Liver (tissue), 9 donors: ENCODE results near the gene OR2J3. TPM values are rescaled to one million over a fixed set of nuclear protein-coding genes. Genes with fewer than 3 reads are reported as not detected.

Experiments used
- DNase-seq: peaks from one replicate; pipeline ENCODE4 v3.0.0-alpha.2; 2017; ENCODE audit warnings: low spot score
- H3K27ac ChIP-seq, 2 donors: one replicate each; pipeline ENCODE4 v1.7.0; 2013; ENCODE audit warnings: inconsistent platforms in 2 of 2, low read length in 2 of 2, control low read depth in 1 of 2, low read depth in 1 of 2, mild to moderate bottlenecking in 1 of 2
- H3K27me3 ChIP-seq, 4 donors: one replicate each; pipeline versions ENCODE4 v1.6.1 to v1.7.0; 2013; ENCODE audit warnings: low read length in 3 of 4, inconsistent platforms in 1 of 4, mild to moderate bottlenecking in 1 of 4, moderate library complexity in 1 of 4; ENCODE audit not compliant: control insufficient read depth in 4 of 4, insufficient read depth in 4 of 4
- H3K36me3 ChIP-seq, 4 donors: one replicate each; pipeline versions ENCODE4 v1.6.1 to v1.7.0; 2013; ENCODE audit warnings: low read length in 3 of 4, mild to moderate bottlenecking in 3 of 4, low read depth in 1 of 4, moderate library complexity in 1 of 4; ENCODE audit not compliant: control insufficient read depth in 4 of 4, insufficient read depth in 3 of 4
- H3K4me1 ChIP-seq, 4 donors: one replicate each; pipeline versions ENCODE4 v1.6.1 to v1.7.0; 2013; ENCODE audit warnings: low read length in 3 of 4, mild to moderate bottlenecking in 3 of 4, moderate library complexity in 1 of 4; ENCODE audit not compliant: control insufficient read depth in 4 of 4, insufficient read depth in 4 of 4
- H3K4me3 ChIP-seq, 3 donors: one replicate each; pipeline versions ENCODE4 v1.6.1 to v1.7.0; 2013; ENCODE audit warnings: low read length in 3 of 3, control low read depth in 1 of 3, low read depth in 1 of 3, mild to moderate bottlenecking in 1 of 3
- H3K9ac ChIP-seq, 2 donors: one replicate each; pipeline ENCODE4 v1.7.0; 2013; ENCODE audit warnings: low read length in 2 of 2, mild to moderate bottlenecking in 2 of 2, moderate library complexity in 2 of 2, control low read depth in 1 of 2, low read depth in 1 of 2
- H3K9me3 ChIP-seq, 4 donors: one replicate each; pipeline versions ENCODE4 v1.6.1 to v1.7.0; 2013; ENCODE audit warnings: low read length in 3 of 4; ENCODE audit not compliant: control insufficient read depth in 4 of 4
- EGR1 ChIP-seq, 2 donors: IDR thresholded peaks; 2 replicates each; pipeline ENCODE4 v1.6.1; 2016 to 2018; ENCODE audit warnings: antibody characterized with exemption in 2 of 2, low read depth in 2 of 2
- FOXA1 ChIP-seq: IDR thresholded peaks from 2 replicates; pipeline ENCODE4 v1.6.1; 2016; ENCODE audit warnings: antibody characterized with exemption
- FOXA2 ChIP-seq: IDR thresholded peaks from 2 replicates; pipeline ENCODE4 v1.6.1; 2016; ENCODE audit warnings: antibody characterized with exemption
- HNF4A ChIP-seq, 2 donors: conservative IDR thresholded peaks; 2 replicates each; pipeline ENCODE4 v1.6.1; 2016; ENCODE audit warnings: antibody characterized with exemption in 2 of 2, mild to moderate bottlenecking in 2 of 2
- HNF4G ChIP-seq: IDR thresholded peaks from 2 replicates; pipeline ENCODE4 v1.6.1; 2016; ENCODE audit warnings: antibody characterized with exemption
- JUND ChIP-seq, 2 donors: IDR thresholded peaks; 2 replicates each; pipeline ENCODE4 v1.6.1; 2016; ENCODE audit warnings: antibody characterized with exemption in 2 of 2
- NR2F2 ChIP-seq: IDR thresholded peaks from 2 replicates; pipeline ENCODE4 v1.6.1; 2016; ENCODE audit warnings: antibody characterized with exemption
- RAD21 ChIP-seq, 2 donors: IDR thresholded peaks; 2 replicates each; pipeline ENCODE4 v1.6.1; 2016; ENCODE audit warnings: antibody characterized with exemption in 2 of 2, mild to moderate bottlenecking in 2 of 2
- RXRA ChIP-seq, 2 donors: IDR thresholded peaks; 2 replicates each; pipeline ENCODE4 v1.6.1; 2017 to 2018; ENCODE audit warnings: antibody characterized with exemption in 2 of 2, mild to moderate bottlenecking in 1 of 2
- TAF1 ChIP-seq: conservative IDR thresholded peaks from 2 replicates; pipeline ENCODE4 v1.6.1; 2016; ENCODE audit warnings: antibody characterized with exemption, mild to moderate bottlenecking
- YY1 ChIP-seq: IDR thresholded peaks from 2 replicates; pipeline ENCODE4 v1.6.1; 2016; ENCODE audit warnings: antibody characterized with exemption, mild to moderate bottlenecking
- WGBS: extraction: QIAGEN DNeasy Blood & Tissue Kit; methylation state at CpG from one replicate; pipeline ENCODE4 v1.1.7; 2013; 5-methylcytosine and 5-hydroxymethylcytosine counted together
- polyA plus RNA-seq, 2 donors: library from polyadenylated mRNA; stranded (reverse) in 1 of 2; unstranded in 1 of 2; fragments of 200-250 nt in 1 of 2; fragments of >200 nt in 1 of 2; fragmentation: Nextera tagmentation in 1 of 2; extraction: Ambion mirVana in 1 of 2; gene quantifications; one replicate each; pipeline versions ENCODE4 v1.2.1 to v1.2.3, GENCODE V29; 2013 to 2015
- total RNA-seq, 2 donors: library from RNA; depleted of rRNA; stranded (reverse); fragments of >200 nt; gene quantifications; one replicate each; pipeline ENCODE4 v1.2.3, GENCODE V29; 2014
- TF ChIP-seq, protein P1 (sequence below): IDR thresholded peaks from 2 replicates; pipeline ENCODE4 v1.6.1; 2016; ENCODE audit warnings: antibody characterized with exemption
- TF ChIP-seq, protein P2 (sequence below): IDR thresholded peaks from 2 replicates; pipeline ENCODE4 v1.6.1; 2016; ENCODE audit warnings: antibody characterized with exemption
- TF ChIP-seq, protein P3 (sequence below): fragments of 150-350 bp; IDR thresholded peaks from 2 replicates; pipeline ENCODE4 v1.5.1; 2017; ENCODE audit warnings: improper control_type of control experiment, low read depth, low read length; ENCODE audit not compliant: missing input control
- TF ChIP-seq, protein P4 (sequence below): IDR thresholded peaks from 2 replicates; pipeline ENCODE4 v1.6.1; 2016; ENCODE audit warnings: antibody characterized with exemption, mild to moderate bottlenecking
- TF ChIP-seq, protein P5 (sequence below): IDR thresholded peaks from 2 replicates; pipeline ENCODE4 v1.6.1; 2016; ENCODE audit warnings: antibody characterized with exemption
- donor health status: healthy.
- donor health status: healthy.
- donor health status: healthy.
- donor health status: healthy.
- donor health status: healthy.

OR2J3 gene
- total and polyA plus RNA-seq, 4 donors: 0.14 TPM; not detected in 3

DNA sequence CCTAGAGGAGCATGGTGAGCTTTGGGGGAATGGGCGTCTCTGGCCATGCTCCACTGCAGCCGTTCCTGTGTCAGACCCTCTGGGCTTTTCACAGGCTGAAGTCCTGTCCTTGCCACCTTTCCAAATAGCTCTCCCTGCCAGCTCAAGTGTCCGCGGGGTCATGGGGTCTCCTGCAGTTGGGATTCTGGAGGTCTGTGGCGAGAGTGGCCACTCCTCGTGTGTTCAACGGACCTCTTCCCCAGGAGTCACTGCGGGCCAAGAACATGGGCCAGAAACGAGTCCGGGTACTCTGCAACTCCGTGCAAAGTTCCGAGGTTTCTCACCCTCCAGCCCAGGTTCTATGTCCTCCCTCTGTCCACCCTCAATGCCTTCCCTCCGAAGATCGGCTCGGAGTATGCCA is 25.4 kb upstream of the OR2J3 start:
- no peak for DNase-seq

DNA sequence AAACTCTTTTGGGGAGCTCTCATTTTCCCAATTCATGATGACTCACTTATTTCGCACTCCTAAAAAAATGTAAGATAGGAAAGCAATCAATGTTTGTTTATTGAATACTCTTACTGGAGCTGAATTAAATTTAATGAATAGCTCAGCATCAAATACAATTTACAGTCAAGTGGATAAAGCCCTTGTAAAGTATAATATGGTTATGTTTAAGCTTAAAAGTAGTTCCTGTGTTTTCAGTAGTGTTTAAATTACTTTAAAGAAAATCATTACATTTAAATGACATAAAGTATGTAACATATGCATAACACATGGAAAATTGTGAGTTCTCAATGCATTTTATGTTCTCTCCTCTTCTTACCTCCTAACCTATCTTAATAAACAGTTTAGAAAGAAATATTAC is 20.6 kb upstream of the OR2J3 start, which contains the start of gene OR2B3:
OR2B3 (minus strand) TSS at position 101 of the 400 bp plus-strand sequence; CDS start at position 36, 65 bp downstream.
- Histone ChIP-seq H3K9ac (no peak within 1 kb of the TSS), H3K27me3 (peaks cover 0 to 2% (median 0%) of the 10 kb centered on the region in 4 donors), H3K4me3 (no peak within 1 kb of the TSS), H3K27ac (no peak within 1 kb of the TSS), H3K36me3 (no peaks in the 10 kb centered on the region), H3K9me3 (no peaks in the 10 kb centered on the region), H3K4me1 (no peaks in the 10 kb centered on the region)
- 74% methylated on average over 1 of the region's 1 CpG for WGBS
- TF ChIP-seq RXRA (IDR thresholded peaks at IDR 0.05): no peak
- TF ChIP-seq, protein P1, sequence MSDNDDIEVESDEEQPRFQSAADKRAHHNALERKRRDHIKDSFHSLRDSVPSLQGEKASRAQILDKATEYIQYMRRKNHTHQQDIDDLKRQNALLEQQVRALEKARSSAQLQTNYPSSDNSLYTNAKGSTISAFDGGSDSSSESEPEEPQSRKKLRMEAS: no peak
- DNase-seq: no peak

More for the DNA sequence above, 25.4 kb upstream of the OR2J3 start:
- Histone ChIP-seq H3K36me3 (no peaks in the 10 kb centered on the region), H3K27me3 (peaks cover 0 to 2% (median 0%) of the 10 kb centered on the region in 4 donors), H3K4me3 (no peak overlapping the region), H3K4me1 (no peaks in the 10 kb centered on the region), H3K9me3 (no peaks in the 10 kb centered on the region), H3K9ac (no peak overlapping the region), H3K27ac (no peak overlapping the region)
- 89% methylated on average over 15 of the region's 15 CpGs for WGBS
- TF ChIP-seq TAF1 (no peak), RXRA (IDR thresholded peaks at IDR 0.05) (no peak), NR2F2 (no peak), YY1 (no peak), HNF4A (conservative IDR thresholded peaks at IDR 0.05) (no peak), EGR1 (IDR thresholded peaks at IDR 0.05; ENCODE audit: low read depth in 2 of 2) (no peak), FOXA2 (no peak), RAD21 (IDR thresholded peaks at IDR 0.05) (no peak), HNF4G (no peak), JUND (IDR thresholded peaks at IDR 0.05) (no peak), FOXA1 (no peak)
- TF ChIP-seq, protein P2, sequence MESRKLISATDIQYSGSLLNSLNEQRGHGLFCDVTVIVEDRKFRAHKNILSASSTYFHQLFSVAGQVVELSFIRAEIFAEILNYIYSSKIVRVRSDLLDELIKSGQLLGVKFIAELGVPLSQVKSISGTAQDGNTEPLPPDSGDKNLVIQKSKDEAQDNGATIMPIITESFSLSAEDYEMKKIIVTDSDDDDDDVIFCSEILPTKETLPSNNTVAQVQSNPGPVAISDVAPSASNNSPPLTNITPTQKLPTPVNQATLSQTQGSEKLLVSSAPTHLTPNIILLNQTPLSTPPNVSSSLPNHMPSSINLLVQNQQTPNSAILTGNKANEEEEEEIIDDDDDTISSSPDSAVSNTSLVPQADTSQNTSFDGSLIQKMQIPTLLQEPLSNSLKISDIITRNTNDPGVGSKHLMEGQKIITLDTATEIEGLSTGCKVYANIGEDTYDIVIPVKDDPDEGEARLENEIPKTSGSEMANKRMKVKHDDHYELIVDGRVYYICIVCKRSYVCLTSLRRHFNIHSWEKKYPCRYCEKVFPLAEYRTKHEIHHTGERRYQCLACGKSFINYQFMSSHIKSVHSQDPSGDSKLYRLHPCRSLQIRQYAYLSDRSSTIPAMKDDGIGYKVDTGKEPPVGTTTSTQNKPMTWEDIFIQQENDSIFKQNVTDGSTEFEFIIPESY: no peak
- TF ChIP-seq, protein P1: no peak
- TF ChIP-seq, protein P3, sequence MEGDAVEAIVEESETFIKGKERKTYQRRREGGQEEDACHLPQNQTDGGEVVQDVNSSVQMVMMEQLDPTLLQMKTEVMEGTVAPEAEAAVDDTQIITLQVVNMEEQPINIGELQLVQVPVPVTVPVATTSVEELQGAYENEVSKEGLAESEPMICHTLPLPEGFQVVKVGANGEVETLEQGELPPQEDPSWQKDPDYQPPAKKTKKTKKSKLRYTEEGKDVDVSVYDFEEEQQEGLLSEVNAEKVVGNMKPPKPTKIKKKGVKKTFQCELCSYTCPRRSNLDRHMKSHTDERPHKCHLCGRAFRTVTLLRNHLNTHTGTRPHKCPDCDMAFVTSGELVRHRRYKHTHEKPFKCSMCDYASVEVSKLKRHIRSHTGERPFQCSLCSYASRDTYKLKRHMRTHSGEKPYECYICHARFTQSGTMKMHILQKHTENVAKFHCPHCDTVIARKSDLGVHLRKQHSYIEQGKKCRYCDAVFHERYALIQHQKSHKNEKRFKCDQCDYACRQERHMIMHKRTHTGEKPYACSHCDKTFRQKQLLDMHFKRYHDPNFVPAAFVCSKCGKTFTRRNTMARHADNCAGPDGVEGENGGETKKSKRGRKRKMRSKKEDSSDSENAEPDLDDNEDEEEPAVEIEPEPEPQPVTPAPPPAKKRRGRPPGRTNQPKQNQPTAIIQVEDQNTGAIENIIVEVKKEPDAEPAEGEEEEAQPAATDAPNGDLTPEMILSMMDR: no peak
- TF ChIP-seq, protein P4, sequence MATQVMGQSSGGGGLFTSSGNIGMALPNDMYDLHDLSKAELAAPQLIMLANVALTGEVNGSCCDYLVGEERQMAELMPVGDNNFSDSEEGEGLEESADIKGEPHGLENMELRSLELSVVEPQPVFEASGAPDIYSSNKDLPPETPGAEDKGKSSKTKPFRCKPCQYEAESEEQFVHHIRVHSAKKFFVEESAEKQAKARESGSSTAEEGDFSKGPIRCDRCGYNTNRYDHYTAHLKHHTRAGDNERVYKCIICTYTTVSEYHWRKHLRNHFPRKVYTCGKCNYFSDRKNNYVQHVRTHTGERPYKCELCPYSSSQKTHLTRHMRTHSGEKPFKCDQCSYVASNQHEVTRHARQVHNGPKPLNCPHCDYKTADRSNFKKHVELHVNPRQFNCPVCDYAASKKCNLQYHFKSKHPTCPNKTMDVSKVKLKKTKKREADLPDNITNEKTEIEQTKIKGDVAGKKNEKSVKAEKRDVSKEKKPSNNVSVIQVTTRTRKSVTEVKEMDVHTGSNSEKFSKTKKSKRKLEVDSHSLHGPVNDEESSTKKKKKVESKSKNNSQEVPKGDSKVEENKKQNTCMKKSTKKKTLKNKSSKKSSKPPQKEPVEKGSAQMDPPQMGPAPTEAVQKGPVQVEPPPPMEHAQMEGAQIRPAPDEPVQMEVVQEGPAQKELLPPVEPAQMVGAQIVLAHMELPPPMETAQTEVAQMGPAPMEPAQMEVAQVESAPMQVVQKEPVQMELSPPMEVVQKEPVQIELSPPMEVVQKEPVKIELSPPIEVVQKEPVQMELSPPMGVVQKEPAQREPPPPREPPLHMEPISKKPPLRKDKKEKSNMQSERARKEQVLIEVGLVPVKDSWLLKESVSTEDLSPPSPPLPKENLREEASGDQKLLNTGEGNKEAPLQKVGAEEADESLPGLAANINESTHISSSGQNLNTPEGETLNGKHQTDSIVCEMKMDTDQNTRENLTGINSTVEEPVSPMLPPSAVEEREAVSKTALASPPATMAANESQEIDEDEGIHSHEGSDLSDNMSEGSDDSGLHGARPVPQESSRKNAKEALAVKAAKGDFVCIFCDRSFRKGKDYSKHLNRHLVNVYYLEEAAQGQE: no peak
- TF ChIP-seq, protein P5, sequence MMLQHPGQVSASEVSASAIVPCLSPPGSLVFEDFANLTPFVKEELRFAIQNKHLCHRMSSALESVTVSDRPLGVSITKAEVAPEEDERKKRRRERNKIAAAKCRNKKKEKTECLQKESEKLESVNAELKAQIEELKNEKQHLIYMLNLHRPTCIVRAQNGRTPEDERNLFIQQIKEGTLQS: no peak
